A549 (cell line): ENCODE data around the gene PDE8A. TPM values are rescaled to one million over a fixed set of nuclear protein-coding genes. Genes with fewer than 3 reads are reported as not detected.

Experiments
- ATAC-seq, 2 experiments: fragments of 200-7000 bp in 1 of 2; fragments of >200 bp in 1 of 2; cut with Nextera tagmentation in 1 of 2; cut with Tn5 transposase in 1 of 2; 3 replicates each; pipeline versions ENCODE4 v1.8.0 to v1.9.1; 2018 to 2020; ENCODE audit warnings: mild to moderate bottlenecking in 1 of 2, moderate library complexity in 1 of 2
- CTCF ChIA-PET: fragments of 300-600 bp; sonication (Branson Sonifier 250); formaldehyde crosslinking; extraction: SDS; loops from one replicate; lab custom pipeline; 2021; ENCODE audit warnings: antibody characterized with exemption, inconsistent platforms; lab: Yijun Ruan, JAX
- POLR2A ChIA-PET: fragments of 350-600 bp; formaldehyde crosslinking; extraction: SDS; loops from one replicate; lab custom pipeline; 2021; ENCODE audit warnings: antibody characterized with exemption, inconsistent platforms; lab: Yijun Ruan, JAX
- DNase-seq, 2 experiments: peaks; one replicate each; pipeline versions ENCODE4 v3.0.0 to v3.0.0-alpha.2; 2011 to 2016; ENCODE audit warnings: low read depth in 1 of 2, low spot score in 1 of 2
- FAIRE-seq: peaks from 2 replicates; lab custom pipeline; 2011; peaks lifted over from hg19 to GRCh38; lab: Jason Lieb, UNC
- H3K27ac ChIP-seq, 2 experiments: fragments of >200 bp; sonication (Bioruptor Twin); formaldehyde crosslinking; 3 replicates each; pipeline ENCODE4 v1.5.1; 2016 to 2017
- H3K4me1 ChIP-seq: fragments of >200 bp; sonication (Bioruptor Twin); formaldehyde crosslinking; 3 replicates; pipeline ENCODE4 v1.6.1; 2016
- H3K4me2 ChIP-seq: fragments of >200 bp; sonication (Bioruptor Twin); formaldehyde crosslinking; 3 replicates; pipeline ENCODE4 v1.6.1; 2016
- H3K4me3 ChIP-seq: fragments of >200 bp; sonication (Bioruptor Twin); formaldehyde crosslinking; 3 replicates; pipeline ENCODE4 v1.5.1; 2016
- H3K9me3 ChIP-seq: fragments of >200 bp; sonication (Bioruptor Twin); formaldehyde crosslinking; 3 replicates; pipeline ENCODE4 v1.6.1; 2016
- CBX2 ChIP-seq: fragments of 200-600 bp; sonication (generic); IDR thresholded peaks from 2 replicates; pipeline ENCODE4 v1.6.1; 2016; ENCODE audit warnings: low read depth, mild to moderate bottlenecking, borderline replicate concordance
- CBX8 ChIP-seq: fragments of 200-600 bp; sonication (generic); IDR thresholded peaks from 2 replicates; pipeline ENCODE4 v1.6.1; 2016
- EHF ChIP-seq: fragments of 250-450 bp; sonication (Bioruptor Pico); IDR thresholded peaks from 2 replicates; pipeline ENCODE4 v1.5.0; 2020; ENCODE audit warnings: mild to moderate bottlenecking
- EHMT2 ChIP-seq: fragments of 200-600 bp; sonication (generic); IDR thresholded peaks from 2 replicates; pipeline ENCODE4 v1.6.1; 2016; ENCODE audit warnings: antibody characterized with exemption, low read depth, mild to moderate bottlenecking, moderate library complexity
- EP300 ChIP-seq, 2 experiments: fragments of >200 bp; sonication (Bioruptor Twin); formaldehyde crosslinking; IDR thresholded peaks; 2 replicates in 1 of 2; 3 replicates in 1 of 2; pipeline ENCODE4 v1.6.1; 2016 to 2017
- ESRRA ChIP-seq: fragments of 150-350 bp; IDR thresholded peaks from 2 replicates; pipeline ENCODE4 v1.6.1; 2014; ENCODE audit warnings: mild to moderate bottlenecking, low read length, borderline replicate concordance
- GATA3 ChIP-seq: IDR thresholded peaks from 2 replicates; pipeline ENCODE4 v1.6.1; 2012; ENCODE audit warnings: borderline replicate concordance
- HMGXB4 ChIP-seq: fragments of 250-450 bp; sonication (Bioruptor Pico); IDR thresholded peaks from 2 replicates; pipeline ENCODE4 v1.5.0; 2021; ENCODE audit warnings: mild to moderate bottlenecking, moderate library complexity, borderline replicate concordance
- HOXA7 ChIP-seq: fragments of 250-450 bp; sonication (Bioruptor Pico); IDR thresholded peaks from 2 replicates; pipeline ENCODE4 v1.5.0; 2020; ENCODE audit warnings: mild to moderate bottlenecking, moderate library complexity
- JUN ChIP-seq, 2 experiments: fragments of >200 bp; sonication (Bioruptor Twin); formaldehyde crosslinking; IDR thresholded peaks; 2 replicates in 1 of 2; 3 replicates in 1 of 2; pipeline ENCODE4 v1.6.1; 2016 to 2017
- MYC ChIP-seq: IDR thresholded peaks from 2 replicates; pipeline ENCODE4 v1.6.1; 2012; ENCODE audit warnings: mild to moderate bottlenecking, inconsistent platforms, low read length, improper control_type of control experiment, borderline replicate concordance
- POLR2A ChIP-seq: IDR thresholded peaks from 2 replicates; pipeline ENCODE4 v1.6.1; 2012; ENCODE audit warnings: mild to moderate bottlenecking, low read length
- POLR2AphosphoS2 ChIP-seq: conservative IDR thresholded peaks from 2 replicates; pipeline ENCODE4 v1.6.1; 2012; ENCODE audit warnings: low read length, improper control_type of control experiment, inconsistent platforms
- RAD21 ChIP-seq, 2 experiments: fragments of >200 bp in 1 of 2; sonication (Bioruptor Twin) in 1 of 2; formaldehyde crosslinking in 1 of 2; IDR thresholded peaks in 1 of 2; conservative IDR thresholded peaks in 1 of 2; 2 replicates in 1 of 2; 3 replicates in 1 of 2; pipeline ENCODE4 v1.6.1; 2012 to 2018; ENCODE audit warnings: inconsistent platforms in 1 of 2
- RARB ChIP-seq: fragments of 250-450 bp; sonication (Bioruptor Pico); IDR thresholded peaks from 2 replicates; pipeline ENCODE4 v1.8.0; 2021; ENCODE audit warnings: mild to moderate bottlenecking, moderate library complexity
- RCOR1 ChIP-seq: fragments of 150-350 bp; IDR thresholded peaks from 2 replicates; pipeline ENCODE4 v1.6.1; 2014; ENCODE audit warnings: antibody characterized with exemption, low read length, low read depth
- SMC3 ChIP-seq: fragments of >200 bp; sonication (Bioruptor Twin); formaldehyde crosslinking; IDR thresholded peaks from 3 replicates; pipeline ENCODE4 v1.6.1; 2018; ENCODE audit warnings: inconsistent platforms
- SREBF2 ChIP-seq: fragments of 450-650 bp; IDR thresholded peaks from 2 replicates; pipeline ENCODE4 v1.6.1; 2014; ENCODE audit warnings: mild to moderate bottlenecking, moderate library complexity
- TFCP2L1 ChIP-seq: fragments of 250-450 bp; sonication (Bioruptor Pico); IDR thresholded peaks from 2 replicates; pipeline ENCODE4 v1.5.0; 2021; ENCODE audit warnings: mild to moderate bottlenecking
- ZFP36 ChIP-seq: fragments of 450-650 bp; IDR thresholded peaks from 2 replicates; pipeline ENCODE4 v1.6.1; 2014; ENCODE audit warnings: borderline replicate concordance; ENCODE audit not compliant: partially characterized antibody
- WGBS: methylation state at CpG from one replicate; pipeline ENCODE4 v1.1.6; 2017; ENCODE audit errors: missing lambda C conversion rate; 5-methylcytosine and 5-hydroxymethylcytosine counted together
- polyA plus RNA-seq, 4 experiments: library from polyadenylated mRNA; depleted of rRNA in 3 of 4; stranded (reverse); fragments of >200 nt; fragmentation: RNase III in 1 of 4; extraction: RNeasy Plus Mini Kit Qiagen cat#74134 plus additional on column Dnase treatment in 1 of 4; gene quantifications; 2 replicates in 3 of 4; 3 replicates in 1 of 4; pipeline ENCODE4 v1.2.3, GENCODE V29; 2011 to 2017
- TF ChIP-seq, protein P1 (sequence below): fragments of 200-600 bp; sonication (generic); IDR thresholded peaks from 2 replicates; pipeline ENCODE4 v1.6.1; 2016; ENCODE audit warnings: antibody characterized with exemption, mild to moderate bottlenecking, moderate library complexity
- TF ChIP-seq, protein P2 (sequence below): fragments of 250-450 bp; sonication (Bioruptor Pico); IDR thresholded peaks from 2 replicates; pipeline ENCODE4 v1.5.0; 2020; ENCODE audit warnings: low read depth, mild to moderate bottlenecking, moderate library complexity

PDE8A gene
- polyA plus RNA-seq, 2 of the 4 experiments (the other 2 are of a cell fraction): 45.3 to 204 TPM

DNA sequence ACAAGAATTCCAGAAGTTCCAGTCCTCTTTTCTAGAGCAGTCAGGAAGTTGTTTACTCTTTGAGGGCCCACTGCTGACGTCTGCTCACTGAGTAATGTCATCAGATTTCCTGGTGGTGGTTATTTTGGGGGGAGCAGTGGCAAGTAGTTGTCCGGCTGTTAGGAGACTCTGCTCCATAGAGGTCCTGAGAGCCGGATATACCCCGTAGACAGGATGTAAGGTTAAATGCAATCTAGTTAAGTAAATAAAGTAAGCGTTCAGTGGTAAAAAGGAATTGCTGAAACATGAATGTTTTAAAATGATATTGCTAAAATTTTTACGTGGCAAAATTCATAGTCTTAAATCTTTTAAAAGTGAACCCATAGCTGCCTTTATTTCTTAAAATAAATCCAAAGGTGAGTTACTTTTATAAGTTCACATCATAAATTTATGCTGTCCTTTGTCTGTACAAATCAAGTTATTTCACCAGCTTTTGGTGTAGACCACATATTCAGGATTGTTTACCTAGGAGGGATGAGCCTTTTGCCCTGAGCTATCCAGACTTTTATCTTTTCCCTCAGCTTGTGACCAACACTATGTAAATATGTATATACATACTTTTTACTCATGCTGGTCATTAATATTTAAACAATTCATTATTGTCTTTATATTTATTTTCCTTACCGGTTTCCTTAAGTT lies 65.8 kb downstream of the PDE8A start (continued):
- TF ChIP-seq, protein P1, sequence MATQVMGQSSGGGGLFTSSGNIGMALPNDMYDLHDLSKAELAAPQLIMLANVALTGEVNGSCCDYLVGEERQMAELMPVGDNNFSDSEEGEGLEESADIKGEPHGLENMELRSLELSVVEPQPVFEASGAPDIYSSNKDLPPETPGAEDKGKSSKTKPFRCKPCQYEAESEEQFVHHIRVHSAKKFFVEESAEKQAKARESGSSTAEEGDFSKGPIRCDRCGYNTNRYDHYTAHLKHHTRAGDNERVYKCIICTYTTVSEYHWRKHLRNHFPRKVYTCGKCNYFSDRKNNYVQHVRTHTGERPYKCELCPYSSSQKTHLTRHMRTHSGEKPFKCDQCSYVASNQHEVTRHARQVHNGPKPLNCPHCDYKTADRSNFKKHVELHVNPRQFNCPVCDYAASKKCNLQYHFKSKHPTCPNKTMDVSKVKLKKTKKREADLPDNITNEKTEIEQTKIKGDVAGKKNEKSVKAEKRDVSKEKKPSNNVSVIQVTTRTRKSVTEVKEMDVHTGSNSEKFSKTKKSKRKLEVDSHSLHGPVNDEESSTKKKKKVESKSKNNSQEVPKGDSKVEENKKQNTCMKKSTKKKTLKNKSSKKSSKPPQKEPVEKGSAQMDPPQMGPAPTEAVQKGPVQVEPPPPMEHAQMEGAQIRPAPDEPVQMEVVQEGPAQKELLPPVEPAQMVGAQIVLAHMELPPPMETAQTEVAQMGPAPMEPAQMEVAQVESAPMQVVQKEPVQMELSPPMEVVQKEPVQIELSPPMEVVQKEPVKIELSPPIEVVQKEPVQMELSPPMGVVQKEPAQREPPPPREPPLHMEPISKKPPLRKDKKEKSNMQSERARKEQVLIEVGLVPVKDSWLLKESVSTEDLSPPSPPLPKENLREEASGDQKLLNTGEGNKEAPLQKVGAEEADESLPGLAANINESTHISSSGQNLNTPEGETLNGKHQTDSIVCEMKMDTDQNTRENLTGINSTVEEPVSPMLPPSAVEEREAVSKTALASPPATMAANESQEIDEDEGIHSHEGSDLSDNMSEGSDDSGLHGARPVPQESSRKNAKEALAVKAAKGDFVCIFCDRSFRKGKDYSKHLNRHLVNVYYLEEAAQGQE: no peak
- TF ChIP-seq GATA3 (peak; percentile 90), ESRRA (no peak), HOXA7 (no peak; the same call in 1 of the 2 replicates), EP300 (IDR thresholded peaks at IDR 0.05) (peak; percentile 94 to 98), CBX2 (no peak)
- TF ChIP-seq, protein P2, sequence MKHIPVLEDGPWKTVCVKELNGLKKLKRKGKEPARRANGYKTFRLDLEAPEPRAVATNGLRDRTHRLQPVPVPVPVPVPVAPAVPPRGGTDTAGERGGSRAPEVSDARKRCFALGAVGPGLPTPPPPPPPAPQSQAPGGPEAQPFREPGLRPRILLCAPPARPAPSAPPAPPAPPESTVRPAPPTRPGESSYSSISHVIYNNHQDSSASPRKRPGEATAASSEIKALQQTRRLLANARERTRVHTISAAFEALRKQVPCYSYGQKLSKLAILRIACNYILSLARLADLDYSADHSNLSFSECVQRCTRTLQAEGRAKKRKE: no peak; the same call in 1 of the 2 replicates
- TF ChIP-seq, all 56 proteins: peak for 22

DNA sequence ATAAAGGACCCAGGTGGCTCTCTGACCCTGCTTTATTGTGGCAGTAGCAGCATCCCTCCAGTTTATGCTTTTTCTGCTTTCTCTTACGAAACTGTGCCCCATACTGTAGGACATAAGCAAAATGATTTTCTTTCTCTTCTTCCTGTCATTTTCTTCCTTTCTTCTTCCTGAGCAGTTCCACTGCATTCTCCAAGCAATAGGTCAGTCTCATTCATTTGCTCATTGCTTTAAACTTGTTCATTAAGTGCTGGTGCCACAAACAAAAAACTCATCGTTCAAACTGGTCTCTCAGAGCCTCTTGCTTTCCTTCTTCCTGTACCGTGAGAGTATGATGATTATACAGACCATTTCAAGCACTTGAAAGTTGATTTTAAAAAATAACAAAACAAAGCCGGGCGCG lies 66.8 kb downstream of the PDE8A start:
- Histone ChIP-seq H3K4me1 (peaks cover 48% of the 10 kb centered on the region), H3K4me3 (peak overlapping the region; percentile 30; the same call in 2 of the 3 replicates), H3K27ac (peak overlapping the region; percentile 93 to 95), H3K4me2 (peak overlapping the region; percentile 82), H3K9me3 (peaks cover 12% of the 10 kb centered on the region; the same call in 1 of the 3 replicates)
- peak; percentile 3 to 35; a peak in 1 of 6 replicates for ATAC-seq
- FAIRE-seq: no peak
- ChIA-PET CTCF (interaction anchor here (6.0 kb wide), 1 partner anchor 67 kb away, joined by 80 read pairs; the partner anchor contains the start of gene PDE8A), POLR2A (interaction anchor here (4.8 kb wide), 1 partner anchor 66 kb away, joined by 50 read pairs; the partner anchor contains the start of gene PDE8A)
- peak in 1 of 2 experiments; percentile 74 for DNase-seq
- TF ChIP-seq, protein P1: no peak
- no peak for TF ChIP-seq RARB (CRISPR knock-in tag)
- peak in 1 of 2 experiments; percentile 16; a peak in 1 of 5 replicates for TF ChIP-seq RAD21 (conservative IDR thresholded peaks at IDR 0.05 in 1 of 2, IDR thresholded peaks at IDR 0.05 in 1 of 2)
- TF ChIP-seq ZFP36: no peak
- TF ChIP-seq CBX2: no peak
- no peak for TF ChIP-seq POLR2A
- TF ChIP-seq RCOR1: no peak
- TF ChIP-seq SREBF2: no peak
- TF ChIP-seq MYC: no peak
- TF ChIP-seq SMC3: no peak
- no peak for TF ChIP-seq CBX8
- TF ChIP-seq EHMT2: no peak
- TF ChIP-seq HMGXB4 (CRISPR knock-in tag): no peak
- no peak for TF ChIP-seq JUN (IDR thresholded peaks at IDR 0.05)
- no peak for TF ChIP-seq EP300 (IDR thresholded peaks at IDR 0.05)
- no peak for TF ChIP-seq POLR2AphosphoS2
- 0 out of 2 replicates have a peak, but pooled peaks have one; percentile 0 for TF ChIP-seq TFCP2L1 (CRISPR knock-in tag)
- TF ChIP-seq EHF (CRISPR knock-in tag): 0 out of 2 replicates have a peak, but pooled peaks have one; percentile 39
- 11% methylated on average over 6 of the region's 6 CpGs for WGBS
